Kidney (tissue), 14 donors: ENCODE results near the gene IGFLR1. TPM values are rescaled to one million over a fixed set of nuclear protein-coding genes. Genes with fewer than 3 reads are reported as not detected.

Experiments used
- DNase-seq, 5 donors: peaks; one replicate each; pipeline ENCODE4 v3.0.0-alpha.2; 2013 to 2020
- FAIRE-seq: peaks from 2 replicates; lab custom pipeline; 2012; peaks lifted over from hg19 to GRCh38; lab: Jason Lieb, UNC
- H3K27ac ChIP-seq, 2 donors: one replicate each; pipeline ENCODE4 v1.7.0; 2013; ENCODE audit warnings: low read depth in 2 of 2, low read length in 2 of 2, inconsistent platforms in 1 of 2
- H3K27me3 ChIP-seq: one replicate; pipeline ENCODE4 v1.7.1; 2013; ENCODE audit warnings: low read length, inconsistent platforms; ENCODE audit not compliant: control insufficient read depth, insufficient read depth
- H3K36me3 ChIP-seq, 3 donors: one replicate each; pipeline versions ENCODE4 v1.7.0 to v1.7.1; 2013; ENCODE audit warnings: low read length in 3 of 3, control low read depth in 1 of 3, inconsistent platforms in 1 of 3; ENCODE audit not compliant: insufficient read depth in 3 of 3, control insufficient read depth in 2 of 3
- H3K4me1 ChIP-seq, 3 donors: one replicate each; pipeline versions ENCODE4 v1.7.0 to v1.7.1; 2013; ENCODE audit warnings: low read length in 3 of 3, inconsistent platforms in 1 of 3, low read depth in 1 of 3; ENCODE audit not compliant: control insufficient read depth in 2 of 3, insufficient read depth in 2 of 3
- H3K4me3 ChIP-seq, 3 donors: one replicate each; pipeline versions ENCODE4 v1.7.0 to v1.8.1; 2013; ENCODE audit warnings: low read length in 3 of 3, control low read depth in 1 of 3, inconsistent platforms in 1 of 3
- H3K9ac ChIP-seq, 3 donors: one replicate each; pipeline versions ENCODE4 v1.7.0 to v1.7.1; 2013; ENCODE audit warnings: low read length in 3 of 3, control low read depth in 1 of 3, inconsistent platforms in 1 of 3
- H3K9me3 ChIP-seq, 3 donors: one replicate each; pipeline versions ENCODE4 v1.7.0 to v1.7.1; 2013; ENCODE audit warnings: low read length in 3 of 3, control low read depth in 1 of 3, inconsistent platforms in 1 of 3; ENCODE audit not compliant: control insufficient read depth in 2 of 3, insufficient read depth in 1 of 3
- intact Hi-C: fragments of 100-400 bp; cut with DNase I; formaldehyde crosslinking; loops from one replicate; pipeline ENCODE4 v1.11.1; 2022
- polyA plus RNA-seq: library from polyadenylated mRNA; stranded (reverse); fragments of 350-450 nt; fragmentation: Illumina TruSeq; extraction: RNeasy Lipid Tissue Mini Kit (QIAGEN cat#74804); gene quantifications from one replicate; pipeline ENCODE4 v1.2.3, GENCODE V29; 2014; ENCODE audit warnings: low read depth, low replicate concordance; ENCODE audit not compliant: insufficient read depth
- total RNA-seq: library from RNA; stranded (reverse); fragmentation: NEBNext Ultra II Directional; extraction: Animal tissue kit (Norgen Biotek cat#: 25700); gene quantifications from one replicate; pipeline ENCODE4 v1.2.1, GENCODE V29; 2021
- TF ChIP-seq, protein P1 (sequence below): IDR thresholded peaks from 3 replicates; pipeline ENCODE4 v1.5.1; 2012; ENCODE audit warnings: mild to moderate bottlenecking, moderate library complexity, borderline replicate concordance; ENCODE audit not compliant: insufficient read depth; ENCODE audit errors: extremely low read depth
- donor health status: control.
- donor health status: control.
- donor health status: control.
- donor health status: control.
- donor health status: control.
- donor health status: DM: yes; HTN: yes; CAD: no.
- donor health status: Normal renal cell carcinoma (clear cell type).

The IGFLR1 gene
- total and polyA plus RNA-seq, 2 donors from 2014 or later, result 22.3 to 26.0 TPM

GRCh38 chr19:35746531-35746930 is 4.3 kb upstream of the IGFLR1 start:
- peaks cover 2 to 18% (median 9%) of the 10 kb centered on the region in 3 donors for H3K4me1 ChIP-seq
- no peak overlapping the region for H3K9ac ChIP-seq

GRCh38 chr19:35746087-35746462 is 3.8 kb upstream of the IGFLR1 start:
- Histone ChIP-seq H3K36me3 (no peaks in the 10 kb centered on the region), H3K9me3 (no peaks in the 10 kb centered on the region), H3K4me3 (peak overlapping the region; percentile 94 to 99 (median 94)), H3K27me3 (no peaks in the 10 kb centered on the region), H3K4me1 (peaks cover 2 to 18% (median 9%) of the 10 kb centered on the region in 3 donors), H3K9ac (peak overlapping the region; percentile 63 to 98 (median 77)), H3K27ac (peak overlapping the region in 1 of 2 donors; percentile 79)
- FAIRE-seq (no peak), DNase-seq (no peak)
- TF ChIP-seq, protein P1, sequence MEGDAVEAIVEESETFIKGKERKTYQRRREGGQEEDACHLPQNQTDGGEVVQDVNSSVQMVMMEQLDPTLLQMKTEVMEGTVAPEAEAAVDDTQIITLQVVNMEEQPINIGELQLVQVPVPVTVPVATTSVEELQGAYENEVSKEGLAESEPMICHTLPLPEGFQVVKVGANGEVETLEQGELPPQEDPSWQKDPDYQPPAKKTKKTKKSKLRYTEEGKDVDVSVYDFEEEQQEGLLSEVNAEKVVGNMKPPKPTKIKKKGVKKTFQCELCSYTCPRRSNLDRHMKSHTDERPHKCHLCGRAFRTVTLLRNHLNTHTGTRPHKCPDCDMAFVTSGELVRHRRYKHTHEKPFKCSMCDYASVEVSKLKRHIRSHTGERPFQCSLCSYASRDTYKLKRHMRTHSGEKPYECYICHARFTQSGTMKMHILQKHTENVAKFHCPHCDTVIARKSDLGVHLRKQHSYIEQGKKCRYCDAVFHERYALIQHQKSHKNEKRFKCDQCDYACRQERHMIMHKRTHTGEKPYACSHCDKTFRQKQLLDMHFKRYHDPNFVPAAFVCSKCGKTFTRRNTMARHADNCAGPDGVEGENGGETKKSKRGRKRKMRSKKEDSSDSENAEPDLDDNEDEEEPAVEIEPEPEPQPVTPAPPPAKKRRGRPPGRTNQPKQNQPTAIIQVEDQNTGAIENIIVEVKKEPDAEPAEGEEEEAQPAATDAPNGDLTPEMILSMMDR, result no peak
- intact Hi-C loops, result no loop called here

More at GRCh38 chr19:35746531-35746930, 4.3 kb upstream of the IGFLR1 start:
- no peaks in the 10 kb centered on the region for H3K27me3 ChIP-seq
- FAIRE-seq (no peak), DNase-seq (no peak)
- intact Hi-C loops, result no loop called here
- TF ChIP-seq, protein P1, result no peak
- peak overlapping the region in 2 of 3 donors; percentile 94 to 99 for H3K4me3 ChIP-seq
- H3K36me3 ChIP-seq, result no peaks in the 10 kb centered on the region
- no peaks in the 10 kb centered on the region for H3K9me3 ChIP-seq
- H3K27ac ChIP-seq, result no peak overlapping the region

DNA sequence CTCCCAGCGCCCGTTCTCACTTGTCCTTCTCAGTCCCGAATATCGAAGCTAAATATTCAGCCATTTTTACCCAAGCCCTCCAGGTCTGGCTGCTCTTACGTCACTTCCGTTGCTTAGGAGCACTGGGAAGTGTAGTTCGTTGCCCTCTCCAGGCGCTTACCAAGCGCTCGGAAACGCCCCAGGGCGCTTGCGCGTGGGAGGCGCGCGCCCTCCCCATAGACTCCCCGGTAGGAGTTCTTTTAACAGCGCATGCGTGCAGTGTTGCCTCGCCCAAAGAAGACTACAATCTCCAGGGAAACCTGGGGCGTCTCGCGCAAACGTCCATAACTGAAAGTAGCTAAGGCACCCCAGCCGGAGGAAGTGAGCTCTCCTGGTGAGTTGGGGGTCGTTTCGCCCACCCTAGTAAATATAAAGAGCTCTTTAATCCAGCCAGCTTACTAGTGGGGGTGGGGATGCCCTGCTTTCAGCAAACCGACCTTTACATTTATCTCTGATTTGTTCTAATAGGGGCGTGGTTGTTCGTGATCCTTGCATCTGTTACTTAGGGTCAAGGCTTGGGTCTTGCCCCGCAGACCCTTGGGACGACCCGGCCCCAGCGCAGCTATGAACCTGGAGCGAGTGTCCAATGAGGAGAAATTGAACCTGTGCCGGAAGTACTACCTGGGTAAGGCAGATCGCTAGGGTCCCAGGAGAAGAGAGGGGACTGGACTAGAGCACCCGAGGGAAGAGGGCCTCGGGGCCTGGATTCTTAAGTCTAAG is 3.3 kb upstream of the IGFLR1 start, which contains the start of the genes PSENEN and U2AF1L4:
Gene PSENEN (plus strand): TSS at position 324 of the 759 bp plus-strand sequence. CDS start 280 bp downstream, at position 604.
Gene U2AF1L4 (minus strand): TSS at position 91 of the 759 bp plus-strand sequence. CDS start 27 bp downstream, at position 64.
- Histone ChIP-seq H3K9ac (peak within 1 kb of the TSS; percentile 63 to 98 (median 77)), H3K27ac (peak within 1 kb of the TSS; percentile 99 to 100), H3K9me3 (no peaks in the 10 kb centered on the region), H3K36me3 (no peaks in the 10 kb centered on the region), H3K4me3 (peak within 1 kb of the TSS; percentile 94 to 99 (median 94)), H3K27me3 (no peaks in the 10 kb centered on the region), H3K4me1 (peaks cover 2 to 22% (median 9%) of the 10 kb centered on the region in 3 donors)
- intact Hi-C loops, result no loop called here
- FAIRE-seq (peak; percentile 68), DNase-seq (peak; percentile 98 to 100 (median 99))
- TF ChIP-seq, protein P1, result peak; percentile 7
